Sigmoid colon (tissue), 4 donors: ENCODE measurements around the gene HLA-DOB.

Source experiments
- EP300 ChIP-seq, 4 donors: sonication (generic); formaldehyde crosslinking; IDR thresholded peaks; one replicate each; pipeline ENCODE4 v1.6.1; 2017; ENCODE audit warnings: antibody characterized with exemption in 4 of 4
- POLR2A ChIP-seq, 2 donors: fragments of 450-650 bp; IDR thresholded peaks; one replicate each; pipeline ENCODE4 v1.6.1; 2016; ENCODE audit warnings: antibody characterized with exemption in 2 of 2, mild to moderate bottlenecking in 2 of 2, moderate library complexity in 2 of 2
- POLR2AphosphoS5 ChIP-seq, 4 donors: sonication (generic); formaldehyde crosslinking; IDR thresholded peaks; one replicate each; pipeline ENCODE4 v1.6.1; 2017; ENCODE audit warnings: antibody characterized with exemption in 4 of 4
- TF ChIP-seq, protein P1 (sequence below), 4 experiments: fragments of 450-650 bp in 3 of 4; fragments of 200-600 bp in 1 of 4; IDR thresholded peaks; one replicate each; pipeline ENCODE4 v1.5.1; 2016 to 2019; ENCODE audit warnings: antibody characterized with exemption in 4 of 4, mild to moderate bottlenecking in 3 of 4, moderate library complexity in 2 of 4

DNA sequence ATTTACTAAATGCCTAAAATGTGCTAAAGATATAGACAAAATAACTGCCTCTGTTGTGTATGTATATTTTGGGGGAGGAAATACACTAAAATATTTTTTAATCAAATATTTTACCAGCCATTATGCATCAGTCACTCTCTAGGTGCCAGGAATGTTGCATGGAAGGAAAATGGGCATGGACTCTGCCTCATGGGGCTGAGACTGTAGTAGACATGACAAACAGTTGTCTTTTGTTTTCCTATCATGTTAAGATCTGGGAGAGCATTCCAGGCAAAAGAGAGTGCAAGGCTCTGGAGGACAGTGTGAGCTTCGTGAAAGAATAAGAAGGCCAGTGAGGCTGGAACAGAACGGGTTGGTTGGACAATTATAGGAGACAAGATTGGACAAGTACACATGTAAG lies 26.5 kb downstream of the HLA-DOB start:
- TF ChIP-seq POLR2A (IDR thresholded peaks at IDR 0.05): no peak
- TF ChIP-seq, protein P1, sequence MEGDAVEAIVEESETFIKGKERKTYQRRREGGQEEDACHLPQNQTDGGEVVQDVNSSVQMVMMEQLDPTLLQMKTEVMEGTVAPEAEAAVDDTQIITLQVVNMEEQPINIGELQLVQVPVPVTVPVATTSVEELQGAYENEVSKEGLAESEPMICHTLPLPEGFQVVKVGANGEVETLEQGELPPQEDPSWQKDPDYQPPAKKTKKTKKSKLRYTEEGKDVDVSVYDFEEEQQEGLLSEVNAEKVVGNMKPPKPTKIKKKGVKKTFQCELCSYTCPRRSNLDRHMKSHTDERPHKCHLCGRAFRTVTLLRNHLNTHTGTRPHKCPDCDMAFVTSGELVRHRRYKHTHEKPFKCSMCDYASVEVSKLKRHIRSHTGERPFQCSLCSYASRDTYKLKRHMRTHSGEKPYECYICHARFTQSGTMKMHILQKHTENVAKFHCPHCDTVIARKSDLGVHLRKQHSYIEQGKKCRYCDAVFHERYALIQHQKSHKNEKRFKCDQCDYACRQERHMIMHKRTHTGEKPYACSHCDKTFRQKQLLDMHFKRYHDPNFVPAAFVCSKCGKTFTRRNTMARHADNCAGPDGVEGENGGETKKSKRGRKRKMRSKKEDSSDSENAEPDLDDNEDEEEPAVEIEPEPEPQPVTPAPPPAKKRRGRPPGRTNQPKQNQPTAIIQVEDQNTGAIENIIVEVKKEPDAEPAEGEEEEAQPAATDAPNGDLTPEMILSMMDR (IDR thresholded peaks at IDR 0.05): no peak
- no peak for TF ChIP-seq EP300 (IDR thresholded peaks at IDR 0.05)
- no peak for TF ChIP-seq POLR2AphosphoS5 (IDR thresholded peaks at IDR 0.05)
